DOHH2 (cell line): ENCODE results near the gene C20orf204.

Source experiments
- H3F3A ChIP-seq: fragments of 200-600 bp; sonication (generic), shearing (Covaris generic); 2 replicates; pipeline ENCODE4 v1.6.0; 2016; ENCODE audit warnings: antibody characterized with exemption, mild to moderate bottlenecking; ENCODE audit not compliant: control insufficient read depth, insufficient read depth
- H3K27ac ChIP-seq: fragments of 200-600 bp; sonication (generic); 2 replicates; pipeline ENCODE4 v1.5.1; 2014; ENCODE audit warnings: low read depth, mild to moderate bottlenecking, low read length, moderate library complexity
- H3K27me3 ChIP-seq: fragments of 200-600 bp; sonication (generic); 2 replicates; pipeline ENCODE4 v1.6.1; 2014; ENCODE audit warnings: mild to moderate bottlenecking, low read length, mixed read lengths; ENCODE audit not compliant: control insufficient read depth
- H3K36me3 ChIP-seq: fragments of 200-600 bp; sonication (generic); 2 replicates; pipeline ENCODE4 v1.6.1; 2014; ENCODE audit warnings: mild to moderate bottlenecking, low read length, moderate library complexity, mixed read lengths; ENCODE audit not compliant: control insufficient read depth
- H3K4me1 ChIP-seq: fragments of 200-600 bp; sonication (generic); 2 replicates; pipeline ENCODE4 v1.6.1; 2014; ENCODE audit warnings: mild to moderate bottlenecking, low read length, mixed read lengths; ENCODE audit not compliant: control insufficient read depth
- H3K4me2 ChIP-seq: fragments of 200-600 bp; sonication (generic); 2 replicates; pipeline ENCODE4 v1.6.0; 2014; ENCODE audit warnings: mild to moderate bottlenecking, low read length, moderate library complexity
- H3K4me3 ChIP-seq: fragments of 200-600 bp; sonication (generic); 2 replicates; pipeline ENCODE4 v1.5.1; 2014; ENCODE audit warnings: mild to moderate bottlenecking, low read length, mixed read lengths
- H3K79me2 ChIP-seq: fragments of 200-600 bp; sonication (generic); 2 replicates; pipeline ENCODE4 v1.6.1; 2014; ENCODE audit warnings: mild to moderate bottlenecking, low read length, mixed read lengths; ENCODE audit not compliant: control insufficient read depth
- H3K9me2 ChIP-seq: fragments of 200-600 bp; sonication (generic); replicated peaks from 2 replicates; pipeline ENCODE4 v1.6.1; 2014; ENCODE audit warnings: mild to moderate bottlenecking, low read length, mixed read lengths; ENCODE audit not compliant: control insufficient read depth
- H3K9me3 ChIP-seq: fragments of 200-600 bp; sonication (generic); 2 replicates; pipeline ENCODE4 v1.6.1; 2014; ENCODE audit warnings: antibody characterized with exemption, low read length, mixed read lengths; ENCODE audit not compliant: control insufficient read depth, insufficient read depth
- H4K20me1 ChIP-seq: fragments of 200-600 bp; sonication (generic); 2 replicates; pipeline ENCODE4 v1.6.0; 2014; ENCODE audit warnings: low read depth, mild to moderate bottlenecking, antibody characterized with exemption, low read length, moderate library complexity; ENCODE audit not compliant: control insufficient read depth, insufficient read depth
- EZH2phosphoT487 ChIP-seq: fragments of 200-600 bp; sonication (generic); IDR thresholded peaks from 2 replicates; pipeline ENCODE4 v1.6.1; 2017; ENCODE audit warnings: borderline replicate concordance, mild to moderate bottlenecking, antibody characterized with exemption, low read length, moderate library complexity, mixed read lengths
- TF ChIP-seq, protein P1 (sequence below): fragments of 200-600 bp; sonication (generic); IDR thresholded peaks from one replicate; pipeline ENCODE4 v1.5.1; 2014; ENCODE audit warnings: antibody characterized with exemption, mild to moderate bottlenecking, low read depth, low read length; ENCODE audit not compliant: poor library complexity, severe bottlenecking

C20orf204 gene

DNA sequence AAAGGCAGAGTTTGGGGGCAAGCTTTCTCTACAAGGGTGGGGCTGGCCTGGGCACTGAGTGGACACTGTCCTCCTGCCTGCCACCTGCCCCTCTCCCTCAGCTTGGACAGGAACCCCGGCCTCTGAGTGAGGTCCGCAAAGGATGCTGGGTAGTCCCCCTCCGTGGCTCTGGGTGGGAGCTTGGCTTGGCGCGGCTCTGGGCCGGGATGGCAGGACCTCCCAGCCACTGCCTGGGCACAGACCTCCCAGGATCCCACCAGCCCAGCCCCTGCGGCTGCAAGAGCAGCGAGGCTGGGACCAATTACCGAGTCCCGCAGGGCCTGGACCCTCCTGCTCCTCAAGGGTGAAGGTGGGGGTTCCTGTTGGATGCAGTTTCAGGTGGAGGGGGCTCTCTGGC, 16.3 kb downstream of the C20orf204 start:
- Histone ChIP-seq H3K4me3 (no peak overlapping the region), H3K9me3 (no peaks in the 10 kb centered on the region), H3K4me1 (peaks cover 2% of the 10 kb centered on the region), H4K20me1 (no peaks in the 10 kb centered on the region), H3K36me3 (no peaks in the 10 kb centered on the region), H3F3A (no peaks in the 10 kb centered on the region), H3K27ac (no peak overlapping the region), H3K9me2 (no peaks in the 10 kb centered on the region), H3K4me2 (no peak overlapping the region), H3K79me2 (no peaks in the 10 kb centered on the region), H3K27me3 (peaks cover 54% of the 10 kb centered on the region)
- no peak for TF ChIP-seq EZH2phosphoT487
- TF ChIP-seq, protein P1, sequence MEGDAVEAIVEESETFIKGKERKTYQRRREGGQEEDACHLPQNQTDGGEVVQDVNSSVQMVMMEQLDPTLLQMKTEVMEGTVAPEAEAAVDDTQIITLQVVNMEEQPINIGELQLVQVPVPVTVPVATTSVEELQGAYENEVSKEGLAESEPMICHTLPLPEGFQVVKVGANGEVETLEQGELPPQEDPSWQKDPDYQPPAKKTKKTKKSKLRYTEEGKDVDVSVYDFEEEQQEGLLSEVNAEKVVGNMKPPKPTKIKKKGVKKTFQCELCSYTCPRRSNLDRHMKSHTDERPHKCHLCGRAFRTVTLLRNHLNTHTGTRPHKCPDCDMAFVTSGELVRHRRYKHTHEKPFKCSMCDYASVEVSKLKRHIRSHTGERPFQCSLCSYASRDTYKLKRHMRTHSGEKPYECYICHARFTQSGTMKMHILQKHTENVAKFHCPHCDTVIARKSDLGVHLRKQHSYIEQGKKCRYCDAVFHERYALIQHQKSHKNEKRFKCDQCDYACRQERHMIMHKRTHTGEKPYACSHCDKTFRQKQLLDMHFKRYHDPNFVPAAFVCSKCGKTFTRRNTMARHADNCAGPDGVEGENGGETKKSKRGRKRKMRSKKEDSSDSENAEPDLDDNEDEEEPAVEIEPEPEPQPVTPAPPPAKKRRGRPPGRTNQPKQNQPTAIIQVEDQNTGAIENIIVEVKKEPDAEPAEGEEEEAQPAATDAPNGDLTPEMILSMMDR = no peak

DNA sequence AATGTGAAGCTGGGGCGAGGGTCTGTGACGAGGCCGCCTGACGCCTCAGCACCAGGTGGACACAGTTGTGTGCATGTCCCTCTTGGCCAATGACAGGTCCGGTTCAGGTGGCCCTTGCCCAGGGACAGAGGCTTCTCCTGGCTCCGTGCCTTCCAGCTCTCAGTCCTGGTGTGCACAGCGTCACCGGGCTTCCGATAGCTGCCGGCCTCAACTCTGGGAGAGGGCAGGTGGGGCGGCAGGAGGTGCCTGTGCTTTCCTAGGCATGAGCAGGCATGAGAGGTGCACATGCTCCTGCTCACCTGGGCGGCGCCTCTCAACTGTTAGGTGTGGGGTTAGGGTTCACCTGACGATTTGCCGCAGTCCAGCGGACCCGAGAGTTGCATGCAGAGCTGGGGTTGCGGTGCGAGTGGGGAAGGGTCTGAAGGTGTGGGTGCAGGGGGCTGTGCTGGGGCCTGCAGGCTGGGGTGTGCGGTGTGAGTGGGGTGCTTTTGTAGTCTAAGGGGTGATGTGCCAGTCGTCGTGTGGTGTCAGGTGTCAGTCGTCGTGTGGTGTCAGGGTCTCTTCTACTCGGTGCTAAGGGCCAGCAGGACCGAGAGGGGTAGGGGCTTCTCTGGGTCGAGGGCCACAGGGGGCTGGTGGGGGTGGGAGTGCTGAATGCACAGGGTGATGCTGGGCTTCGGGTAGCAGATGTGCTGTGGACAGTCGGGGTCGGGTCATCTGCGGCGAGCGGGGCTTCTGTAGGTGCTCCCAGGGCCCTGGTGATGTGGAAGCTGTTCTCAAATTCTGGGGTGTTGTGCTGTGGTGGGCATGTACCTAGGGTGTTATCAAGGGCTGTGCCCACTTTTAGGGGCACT, 17.2 kb downstream of the C20orf204 start:
- TF ChIP-seq, protein P1 = no peak
- TF ChIP-seq EZH2phosphoT487 = no peak

DNA sequence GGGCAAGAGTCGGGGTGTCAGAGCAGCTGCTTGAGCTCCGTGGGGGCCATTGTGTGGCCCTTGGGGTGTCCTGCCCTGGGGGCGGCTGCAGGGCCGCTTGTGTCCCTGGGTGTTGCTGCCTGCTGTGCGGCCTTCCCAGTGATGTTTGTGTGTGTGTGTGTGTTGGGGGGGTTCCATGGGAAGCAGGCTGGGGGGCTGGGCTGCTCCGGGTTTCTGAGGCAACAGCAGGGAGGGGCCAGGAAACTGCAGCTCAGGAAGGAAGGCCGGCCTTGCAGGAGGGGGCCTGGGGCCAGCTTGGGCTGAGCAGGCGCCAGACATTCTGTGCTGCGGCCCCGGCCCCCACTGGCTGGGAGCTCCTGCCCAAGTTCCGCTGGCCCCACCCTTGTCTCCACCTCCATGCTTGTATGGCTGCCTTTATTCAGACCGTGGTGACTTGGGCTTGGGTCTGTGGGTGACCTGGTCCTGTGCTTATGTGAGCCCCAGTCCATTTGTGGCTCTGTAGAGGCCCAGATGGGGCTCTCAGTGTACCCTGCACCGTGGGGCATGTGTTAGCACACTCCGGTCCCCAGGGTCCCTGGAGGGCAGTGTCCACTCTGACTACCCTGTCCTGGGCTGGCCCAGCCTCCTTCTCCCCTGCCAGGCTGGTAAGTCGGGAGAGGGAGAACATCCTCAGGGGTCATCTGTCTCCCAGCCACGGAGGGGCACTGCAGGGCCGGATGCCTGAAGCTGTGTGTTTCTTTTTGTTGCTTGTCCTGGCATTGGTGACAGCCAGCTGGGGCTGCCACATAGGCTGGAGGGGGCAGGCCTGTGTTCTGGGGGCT, 18.1 kb downstream of the C20orf204 start:
- peaks cover 17% of the 10 kb centered on the region for H3K4me1 ChIP-seq
- H3K27ac ChIP-seq = no peak overlapping the region
- no peaks in the 10 kb centered on the region for H3K36me3 ChIP-seq
- no peaks in the 10 kb centered on the region for H3K9me2 ChIP-seq
- no peaks in the 10 kb centered on the region for H3F3A ChIP-seq
- H3K79me2 ChIP-seq = no peaks in the 10 kb centered on the region
- no peaks in the 10 kb centered on the region for H3K9me3 ChIP-seq
- H3K4me3 ChIP-seq = no peak overlapping the region
- TF ChIP-seq, protein P1 = peak; percentile 37
- TF ChIP-seq EZH2phosphoT487 = no peak
- no peak overlapping the region for H3K4me2 ChIP-seq
- H4K20me1 ChIP-seq = no peaks in the 10 kb centered on the region
- peaks cover 54% of the 10 kb centered on the region for H3K27me3 ChIP-seq

More for the DNA sequence above, 17.2 kb downstream of the C20orf204 start:
- H3K4me2 ChIP-seq = no peak overlapping the region
- H3K27me3 ChIP-seq = peaks cover 54% of the 10 kb centered on the region
- H3K4me1 ChIP-seq = peaks cover 11% of the 10 kb centered on the region
- H3K27ac ChIP-seq = no peak overlapping the region
- H3K79me2 ChIP-seq = no peaks in the 10 kb centered on the region
- no peaks in the 10 kb centered on the region for H3K9me3 ChIP-seq
- no peaks in the 10 kb centered on the region for H3K9me2 ChIP-seq
- H4K20me1 ChIP-seq = no peaks in the 10 kb centered on the region
- H3F3A ChIP-seq = no peaks in the 10 kb centered on the region
- H3K4me3 ChIP-seq = no peak overlapping the region
- no peaks in the 10 kb centered on the region for H3K36me3 ChIP-seq
